Stimulated activated CD8-positive, alpha-beta memory T cell treated with anti-CD3 and anti-CD28 coated beads, Interleukin-7, amount 100 ng/mL, for 4 hours (primary cell): Measurements from ENCODE around the gene BBLN.
"Not testable (repeated sequence)": the region's sequence is repeated elsewhere in the genome, so short reads cannot be mapped to it uniquely, and the experiment has no call there.

Source experiments
- DNase-seq, 2 donors: peaks; one replicate each; pipeline ENCODE4 v3.0.0-alpha.2; 2020; ENCODE audit warnings: low read depth in 2 of 2

Gene BBLN, protein sequence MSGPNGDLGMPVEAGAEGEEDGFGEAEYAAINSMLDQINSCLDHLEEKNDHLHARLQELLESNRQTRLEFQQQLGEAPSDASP

DNA sequence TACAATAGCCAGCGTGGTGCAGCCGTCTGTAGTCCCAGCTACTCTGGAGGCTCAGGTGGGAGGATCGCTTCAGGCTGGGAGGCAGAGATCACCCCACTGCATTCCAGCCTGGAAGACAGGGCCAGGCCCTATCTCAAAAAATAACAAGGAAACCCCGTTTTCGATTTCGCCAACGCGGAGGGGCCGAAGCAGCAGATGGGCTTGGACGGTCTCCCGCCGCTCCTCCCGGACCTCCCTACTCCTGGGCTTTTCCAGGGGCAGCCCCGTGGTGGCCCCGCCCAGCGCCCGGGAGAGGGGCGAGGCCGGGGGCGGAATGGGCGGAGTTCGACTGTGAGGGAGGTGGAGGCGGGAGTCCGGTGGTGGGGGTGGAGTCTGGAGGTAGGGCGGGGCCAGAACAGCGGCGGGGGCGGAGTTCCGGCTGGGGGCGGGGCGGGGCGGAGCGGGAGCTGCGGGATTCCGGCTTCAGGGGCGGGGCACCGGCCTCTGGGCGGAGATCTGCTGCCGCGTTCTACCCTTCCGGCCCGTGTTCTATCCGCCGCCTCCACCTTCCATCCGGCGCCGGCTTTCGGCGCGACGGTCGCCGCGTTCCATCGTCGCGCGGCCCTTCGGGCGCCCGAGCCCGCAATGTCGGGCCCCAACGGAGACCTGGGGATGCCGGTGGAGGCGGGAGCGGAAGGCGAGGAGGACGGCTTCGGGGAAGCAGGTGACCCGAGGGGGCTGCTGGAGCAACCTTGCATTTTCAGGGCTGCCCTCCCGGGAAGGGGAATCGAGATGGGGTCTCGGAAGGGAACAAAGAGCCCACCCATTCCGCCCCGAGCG, at the start of gene BBLN:
TSS of gene BBLN (plus strand) at position 482 of the 819 bp plus-strand sequence. CDS start at position 625, 143 bp downstream.
- DNase-seq: peak; percentile 82 to 90

DNA sequence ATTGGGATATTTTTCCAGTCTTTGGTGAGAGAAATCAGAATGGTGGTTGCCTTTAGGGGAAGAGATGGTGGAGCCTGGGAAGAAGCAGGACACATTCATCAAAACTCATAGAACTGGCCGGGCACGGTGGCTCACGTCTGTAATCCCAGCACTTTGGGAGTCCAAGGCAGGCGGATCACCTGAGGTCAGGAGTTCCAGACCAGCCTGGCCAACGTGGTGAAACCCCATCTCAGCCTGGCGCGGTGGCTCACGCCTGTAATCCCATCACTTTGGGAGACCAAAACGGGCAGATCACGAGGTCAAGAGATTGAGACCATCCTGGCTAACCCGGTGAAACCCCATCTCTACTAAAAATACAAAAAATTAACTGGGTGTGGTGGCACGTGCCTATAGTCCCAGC, 48.3 kb upstream of the BBLN start:
- DNase-seq: not testable (repeated sequence)

DNA sequence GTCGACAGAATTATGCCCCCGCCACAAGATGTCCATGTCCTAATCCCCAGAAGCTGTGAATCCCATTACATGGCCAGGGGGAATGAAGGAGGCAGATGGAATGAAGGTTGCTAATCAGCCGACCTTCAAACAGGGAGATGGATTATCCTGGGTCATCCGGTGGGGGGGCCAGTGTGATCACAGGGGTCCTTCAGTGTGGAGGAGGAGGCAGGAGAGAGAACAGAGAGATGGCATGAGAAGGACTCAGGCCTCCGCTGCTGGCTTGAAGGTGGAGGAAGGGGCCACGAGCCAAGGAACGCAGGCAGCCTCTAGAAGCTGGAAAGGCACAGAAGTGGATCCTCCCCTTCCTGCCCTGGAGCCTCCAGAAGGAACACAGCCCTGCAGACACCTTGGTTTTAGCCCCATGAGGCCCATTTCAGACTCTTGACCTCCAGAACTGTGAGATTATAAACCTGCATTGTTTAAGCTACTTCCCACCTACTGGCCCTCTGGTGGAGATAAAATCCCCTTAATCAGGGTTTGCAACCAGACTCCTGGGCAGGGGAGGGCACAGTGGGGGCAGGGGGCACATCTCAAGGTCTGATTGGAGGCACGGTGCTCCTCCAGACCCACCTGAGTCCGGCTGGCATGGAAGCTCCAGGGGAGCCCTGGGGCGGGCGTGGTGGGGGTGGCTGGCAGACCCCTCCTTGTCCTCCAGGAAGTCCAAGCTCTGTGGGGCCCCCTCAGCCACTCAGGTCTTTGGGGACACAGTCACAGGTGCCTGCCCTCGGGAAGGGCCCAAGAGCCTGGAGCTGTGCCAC, 46.3 kb upstream of the BBLN start:
- DNase-seq: no peak

DNA sequence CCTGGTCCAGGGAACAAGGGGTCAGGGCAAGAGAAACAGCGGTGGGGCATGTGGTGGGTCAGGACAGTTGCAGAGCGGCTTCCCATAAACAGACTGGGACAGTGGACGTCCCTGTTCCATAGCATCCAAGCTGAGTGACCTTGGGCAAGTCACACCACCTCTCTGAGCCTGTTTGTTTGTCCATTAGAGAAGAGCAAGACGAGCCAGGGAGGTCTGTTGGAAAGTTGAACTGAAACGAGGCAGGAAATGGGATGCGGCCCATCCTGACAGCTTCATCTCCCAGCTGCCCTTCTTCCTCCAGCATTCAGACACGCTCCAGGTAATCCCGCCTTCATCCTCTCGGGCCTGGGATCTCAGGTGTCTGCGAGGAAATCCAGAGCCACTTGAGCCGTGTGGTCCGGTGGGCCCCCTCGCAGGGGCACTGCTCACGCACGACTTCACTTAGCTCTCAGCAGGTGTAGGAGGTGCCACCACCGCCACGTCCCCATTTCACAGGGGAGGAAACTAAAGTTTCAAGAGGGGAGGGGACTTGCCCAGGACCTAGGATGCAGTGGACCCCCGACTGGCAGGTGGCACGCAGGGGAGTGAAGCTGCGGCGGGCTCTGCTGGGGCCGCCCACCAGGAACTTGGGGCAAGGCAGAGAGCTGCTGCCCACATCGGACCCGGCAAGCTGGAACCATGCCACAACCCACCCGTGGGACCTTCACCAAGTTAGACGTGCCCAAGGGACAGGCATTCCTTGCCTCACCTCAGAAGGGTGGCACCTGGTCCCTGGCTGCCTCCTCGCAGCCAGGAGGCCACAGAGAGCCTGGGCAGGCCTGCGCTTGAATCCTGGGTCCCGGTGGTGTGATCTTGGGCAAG, 45.5 kb upstream of the BBLN start:
- no peak for DNase-seq

DNA sequence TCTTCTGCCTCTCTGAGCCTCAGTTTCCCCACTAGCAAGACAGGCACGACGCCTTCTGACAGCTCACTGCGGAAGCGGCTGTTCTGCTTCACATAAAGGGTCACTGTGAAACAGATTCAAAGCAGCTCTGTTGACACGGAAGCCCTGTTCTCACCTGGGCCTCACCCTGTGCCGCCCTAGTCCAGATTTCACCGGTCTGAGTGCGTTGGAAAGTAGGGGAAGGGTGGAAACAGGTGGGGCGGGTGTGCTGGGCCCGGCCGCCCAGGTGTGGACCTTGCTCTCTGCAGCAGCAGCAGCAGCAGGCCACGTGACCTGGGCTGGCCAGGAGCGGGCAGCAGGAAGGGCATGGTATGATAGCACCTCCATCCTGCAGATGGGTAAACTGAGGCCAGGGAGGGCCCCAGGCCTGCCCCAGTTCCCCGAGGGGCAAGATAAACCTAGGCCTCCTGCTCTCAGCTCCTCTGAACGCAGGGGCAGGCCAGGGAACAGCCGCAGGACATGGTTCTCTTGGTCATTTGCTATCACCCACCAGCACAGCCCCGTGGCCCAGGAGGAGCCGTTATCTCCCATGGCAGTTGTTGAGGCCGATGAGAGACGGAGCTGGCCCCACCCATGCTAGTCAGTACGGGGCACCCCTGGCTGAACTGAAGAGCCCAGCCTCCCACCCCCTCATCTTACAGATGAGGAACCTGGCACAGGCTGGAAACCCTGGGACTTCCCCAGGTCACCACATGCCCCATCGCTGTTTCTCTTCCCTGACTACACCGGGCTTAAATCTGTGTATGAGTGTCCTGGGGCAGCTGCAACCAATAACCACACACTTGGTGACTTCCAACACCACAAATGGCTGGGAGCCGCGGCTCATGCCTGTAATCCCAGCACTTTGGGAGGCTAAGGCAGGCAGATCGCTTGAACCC, 44.6 kb upstream of the BBLN start:
- DNase-seq: no peak

DNA sequence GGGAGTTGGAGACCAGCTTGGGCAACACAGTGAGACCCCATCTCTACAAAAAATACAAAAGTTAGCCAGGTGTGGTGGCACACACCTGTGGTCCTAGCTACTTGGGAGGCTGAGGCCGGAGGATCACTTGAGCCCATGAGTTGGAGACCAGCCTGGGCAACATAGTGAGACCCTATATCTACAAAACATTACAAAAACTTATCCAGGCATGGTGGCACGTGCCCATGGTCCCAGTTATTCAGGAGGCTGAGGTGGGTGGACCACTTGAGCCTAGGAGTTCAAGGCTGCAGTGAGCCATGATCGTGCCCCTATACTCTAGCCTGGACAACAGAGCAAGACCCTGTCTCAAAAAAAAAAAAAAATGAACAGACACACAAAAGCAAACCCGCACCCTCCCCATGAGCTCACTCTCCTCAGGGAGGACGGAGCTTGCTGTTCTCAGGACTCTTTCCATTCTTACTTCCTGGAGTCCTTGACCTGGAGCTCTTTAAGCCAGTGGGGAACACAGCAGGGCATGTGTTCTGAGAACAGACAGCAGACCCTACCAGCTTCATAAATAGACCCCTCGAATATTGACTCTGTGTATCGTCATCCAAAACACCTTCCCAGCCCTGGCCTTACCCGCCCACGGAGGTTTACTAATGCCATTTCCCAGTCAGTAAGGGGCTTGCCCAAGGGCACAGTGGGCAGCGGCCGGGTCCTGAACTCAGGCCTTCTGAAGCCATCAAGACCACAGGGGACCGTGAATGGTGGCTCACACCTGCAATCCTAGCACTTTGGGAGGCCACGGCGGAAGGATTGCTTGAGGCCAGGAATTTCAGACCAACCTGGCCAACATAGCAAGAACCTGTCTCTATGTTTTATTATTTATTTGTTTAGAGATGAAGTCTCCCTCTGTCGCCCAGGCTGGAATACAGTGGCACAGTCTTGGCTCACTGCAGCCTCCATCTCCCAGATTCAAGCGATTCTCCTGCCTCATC, 43.7 kb upstream of the BBLN start:
- DNase-seq: no peak

DNA sequence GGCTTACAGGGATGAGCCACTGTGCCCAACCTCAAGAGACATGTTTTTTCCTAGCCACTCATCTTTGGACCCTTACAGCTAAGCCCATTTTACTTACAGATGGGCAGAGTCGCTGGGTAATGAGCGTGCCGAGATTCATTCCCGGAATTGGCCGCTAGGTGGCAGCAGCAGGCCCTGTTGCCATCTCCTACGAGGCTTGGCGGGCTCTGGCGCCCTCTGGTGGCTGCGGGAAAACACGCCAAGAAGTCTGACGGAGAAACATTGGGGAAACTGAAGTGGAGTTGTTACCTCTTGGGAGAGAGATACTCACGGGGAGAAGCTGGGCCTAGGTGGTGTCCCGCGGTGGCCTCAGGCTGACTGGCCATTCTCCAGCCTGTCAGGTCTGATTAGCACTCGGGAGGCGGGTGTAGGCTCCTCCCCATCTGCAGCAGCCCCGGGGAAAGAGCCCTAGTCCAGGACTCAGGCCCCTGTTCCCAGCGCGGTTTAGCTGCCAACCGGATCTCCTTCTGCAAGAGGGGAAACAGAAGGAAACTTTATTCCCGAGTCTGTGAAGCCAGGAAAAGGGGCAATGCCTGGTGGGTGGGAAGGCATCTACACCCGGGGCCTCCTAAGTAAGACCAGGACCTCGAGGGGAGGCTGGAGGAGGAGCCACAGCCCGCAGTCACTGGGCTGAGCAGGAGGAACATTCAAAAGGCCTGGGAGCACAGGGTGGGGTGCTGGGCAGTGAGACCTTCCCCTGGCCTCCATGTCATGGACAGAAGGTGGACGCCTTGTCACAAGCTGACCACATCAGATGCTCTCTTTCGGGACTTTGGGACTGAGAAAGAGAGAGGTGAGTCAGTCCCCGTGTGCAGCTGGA, 42.2 kb upstream of the BBLN start:
- DNase-seq: peak; percentile 86 to 88

DNA sequence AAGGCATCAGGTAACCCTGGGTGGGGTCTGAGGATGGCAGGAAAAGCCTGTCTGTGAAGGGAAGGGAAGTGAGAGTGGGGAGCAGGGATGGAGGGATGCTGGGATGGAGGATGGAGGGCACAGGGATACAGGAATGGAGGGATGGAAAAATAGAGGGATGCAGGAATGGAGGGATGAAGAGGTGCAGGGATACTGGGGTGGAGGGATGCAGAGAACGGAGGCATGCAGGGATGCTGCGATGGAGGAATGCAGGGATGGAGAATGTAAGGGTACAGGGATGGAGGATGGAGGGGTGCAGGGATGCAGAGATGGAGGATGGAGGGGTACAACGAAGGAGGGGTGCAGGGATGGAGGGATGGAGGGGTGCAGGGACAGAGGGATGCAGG, 41.6 kb upstream of the BBLN start:
- no peak for DNase-seq

DNA sequence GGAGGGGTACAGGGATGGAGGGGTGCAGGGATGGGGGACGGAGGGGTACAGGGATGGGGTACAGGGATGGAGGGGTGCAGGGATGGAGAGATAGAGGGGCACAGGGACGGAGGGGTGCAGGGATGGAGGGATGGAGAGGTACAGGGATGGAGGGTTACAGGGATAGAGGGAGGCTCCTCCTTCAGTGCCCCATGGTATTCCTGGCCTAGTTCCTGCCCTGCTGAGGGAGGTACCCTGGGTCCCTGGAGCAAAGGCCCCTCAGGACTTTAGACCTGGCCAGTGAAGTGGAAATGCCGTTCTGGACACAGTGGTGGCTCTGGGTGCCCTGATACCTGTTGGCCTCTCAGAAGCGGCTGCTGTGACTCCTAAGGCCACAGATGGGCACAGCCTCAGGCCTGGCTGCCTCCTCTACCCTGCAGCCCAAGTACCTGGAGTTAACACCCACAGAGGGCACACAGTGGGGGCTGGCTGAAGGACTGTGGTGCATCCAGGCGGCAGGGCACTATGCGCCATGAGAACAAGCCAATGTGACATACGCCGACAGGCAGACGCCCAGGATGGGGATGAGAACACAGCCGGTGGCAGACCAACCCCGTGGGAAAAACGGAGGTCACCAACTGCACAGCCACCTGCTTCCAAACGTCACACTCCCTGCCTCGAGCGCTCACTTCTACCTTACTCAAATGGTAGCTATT, 40.9 kb upstream of the BBLN start:
- no peak for DNase-seq

DNA sequence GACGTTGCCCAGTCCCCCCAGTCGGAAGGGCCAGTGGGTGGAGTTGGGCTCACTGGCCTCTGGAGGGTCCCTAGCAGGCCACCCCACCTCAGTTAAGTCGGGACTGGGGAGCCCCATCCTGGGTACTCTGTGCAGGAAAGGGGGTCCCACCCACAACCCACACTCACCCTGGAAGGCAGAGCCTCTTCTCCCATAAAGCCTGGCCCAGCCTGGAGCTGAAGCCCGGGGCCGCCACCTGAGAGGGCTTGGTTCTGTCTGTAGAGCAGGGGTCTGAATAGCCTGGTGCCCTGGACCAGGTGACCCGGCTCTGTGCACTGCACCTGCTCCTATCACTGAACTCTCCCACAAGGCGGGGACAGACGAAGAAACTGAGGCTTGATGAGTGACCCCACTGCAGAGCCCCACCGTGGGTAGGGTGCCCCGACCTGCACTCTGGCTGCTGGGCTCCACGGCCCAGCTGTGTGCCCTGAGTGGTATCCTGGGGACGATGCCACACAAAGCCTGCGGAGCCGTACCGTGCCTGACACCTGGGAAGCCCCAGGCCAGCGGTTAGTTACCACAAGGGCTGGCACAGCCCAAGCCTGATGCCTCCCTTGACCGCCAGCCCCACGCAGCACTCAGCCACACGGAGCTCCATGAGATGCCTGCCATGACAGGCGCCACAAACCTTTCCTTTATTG, 39.9 kb upstream of the BBLN start:
- DNase-seq: no peak

DNA sequence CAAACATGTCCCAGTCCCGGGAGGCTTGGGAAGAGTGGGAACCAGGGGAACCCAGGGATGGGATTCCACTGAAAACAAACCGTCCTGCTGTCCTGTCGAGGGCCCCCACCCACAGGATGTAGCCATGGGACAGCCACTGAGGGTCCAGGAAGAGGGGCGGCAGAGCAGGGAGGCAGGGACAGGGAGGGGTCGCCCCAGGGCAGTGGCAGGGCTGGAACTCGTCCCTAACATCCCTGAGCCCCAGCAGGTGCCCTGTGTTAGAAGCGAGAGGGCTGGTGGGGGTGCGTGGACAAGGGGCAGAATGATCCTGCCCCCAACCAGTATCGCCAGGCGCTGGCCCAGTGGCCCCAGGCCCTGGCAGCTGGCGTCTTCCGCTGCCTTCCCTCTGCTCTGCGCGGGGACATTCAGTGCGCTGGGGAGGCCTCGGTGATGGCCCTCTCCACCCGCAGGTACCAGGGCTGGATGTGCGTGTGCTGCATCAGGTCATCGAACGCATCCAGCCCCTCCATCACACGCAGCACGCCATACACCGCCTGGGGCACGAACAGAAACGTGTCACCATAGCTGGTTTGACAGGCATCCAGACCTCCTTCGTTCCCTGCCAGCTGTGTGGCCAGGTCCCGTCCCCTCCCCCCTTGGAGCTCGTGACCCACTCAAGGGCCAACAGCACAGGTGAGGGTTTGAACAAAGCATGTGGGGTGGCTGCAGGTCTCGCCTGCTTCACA, 39.2 kb upstream of the BBLN start:
- DNase-seq: no peak

DNA sequence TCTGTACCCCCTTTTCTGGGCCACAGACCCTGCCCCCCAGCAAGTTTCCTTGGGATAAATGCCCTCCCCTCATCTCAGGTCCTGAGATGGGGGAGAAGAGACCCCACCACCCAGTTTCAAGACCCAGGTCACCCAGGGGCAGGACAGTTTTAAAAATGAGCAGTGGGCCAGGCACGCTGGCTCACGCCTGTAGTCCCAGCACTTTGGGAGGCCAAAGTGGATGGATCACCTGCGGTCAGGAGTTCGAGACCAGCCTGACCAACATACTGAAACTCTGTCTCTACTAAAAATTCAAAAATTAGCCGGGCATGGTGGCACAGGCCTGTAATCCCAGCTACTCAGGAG, 38.6 kb upstream of the BBLN start:
- DNase-seq: no peak

DNA sequence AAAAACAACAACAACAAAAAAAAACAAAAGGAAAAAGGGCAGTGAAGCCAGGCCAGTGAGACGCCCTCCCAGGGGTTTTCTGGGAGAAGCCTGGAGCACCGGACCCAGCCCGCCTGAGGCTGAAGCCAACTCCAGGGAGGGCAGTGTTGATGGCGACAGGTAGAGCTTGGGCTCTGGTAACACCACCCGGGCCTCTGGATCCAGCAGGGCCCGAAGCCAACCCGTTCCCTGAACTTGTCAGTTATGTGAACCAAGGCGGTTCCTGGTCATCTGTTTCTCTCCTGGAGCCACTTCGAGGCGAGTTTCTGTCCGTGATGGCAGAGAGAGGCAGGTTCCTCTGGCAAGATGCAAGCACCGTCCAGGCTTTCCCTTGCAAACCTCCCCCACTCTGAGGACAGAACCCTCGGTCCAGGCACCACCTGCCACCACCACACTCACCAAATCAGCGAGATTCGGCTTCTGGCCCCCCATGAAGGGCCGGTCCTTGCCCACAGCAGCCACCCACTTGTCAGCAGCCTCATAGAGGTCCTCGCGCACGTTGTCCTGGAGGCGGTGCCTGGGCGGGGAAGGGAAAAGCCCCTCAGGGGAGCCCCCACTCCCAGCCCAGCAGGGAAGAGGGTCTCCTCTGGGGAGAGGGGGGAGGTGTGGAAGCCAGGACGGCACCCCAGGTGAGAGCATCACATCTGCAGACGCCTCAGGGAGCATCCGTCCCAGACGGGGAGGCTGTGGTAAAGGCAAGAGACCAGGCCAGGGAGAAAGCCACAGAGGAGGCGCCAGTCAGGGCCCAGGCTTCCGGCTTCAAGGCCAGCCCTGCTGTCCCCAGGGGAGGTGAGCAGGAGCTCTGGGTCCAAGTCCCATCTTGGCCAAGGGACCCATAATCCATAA, 37.9 kb upstream of the BBLN start:
- no peak for DNase-seq

DNA sequence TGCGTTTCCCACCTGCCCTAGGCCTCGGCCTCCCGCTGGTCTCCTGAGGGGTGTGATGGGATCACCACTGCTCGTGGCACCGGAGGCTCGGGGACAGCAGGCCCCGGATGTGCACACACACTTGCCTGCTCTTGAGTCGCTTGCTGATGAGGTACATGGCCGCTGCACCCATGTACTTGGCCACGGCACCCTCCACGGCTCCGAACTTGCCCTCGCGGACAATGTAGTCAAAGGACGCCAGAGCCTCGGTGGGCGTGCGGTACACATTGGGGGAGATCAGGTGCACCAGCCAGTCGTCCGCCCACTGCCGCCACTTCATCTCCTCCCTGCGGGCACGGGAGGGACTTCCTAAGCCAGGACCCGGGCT, 37.3 kb upstream of the BBLN start:
- no peak for DNase-seq

DNA sequence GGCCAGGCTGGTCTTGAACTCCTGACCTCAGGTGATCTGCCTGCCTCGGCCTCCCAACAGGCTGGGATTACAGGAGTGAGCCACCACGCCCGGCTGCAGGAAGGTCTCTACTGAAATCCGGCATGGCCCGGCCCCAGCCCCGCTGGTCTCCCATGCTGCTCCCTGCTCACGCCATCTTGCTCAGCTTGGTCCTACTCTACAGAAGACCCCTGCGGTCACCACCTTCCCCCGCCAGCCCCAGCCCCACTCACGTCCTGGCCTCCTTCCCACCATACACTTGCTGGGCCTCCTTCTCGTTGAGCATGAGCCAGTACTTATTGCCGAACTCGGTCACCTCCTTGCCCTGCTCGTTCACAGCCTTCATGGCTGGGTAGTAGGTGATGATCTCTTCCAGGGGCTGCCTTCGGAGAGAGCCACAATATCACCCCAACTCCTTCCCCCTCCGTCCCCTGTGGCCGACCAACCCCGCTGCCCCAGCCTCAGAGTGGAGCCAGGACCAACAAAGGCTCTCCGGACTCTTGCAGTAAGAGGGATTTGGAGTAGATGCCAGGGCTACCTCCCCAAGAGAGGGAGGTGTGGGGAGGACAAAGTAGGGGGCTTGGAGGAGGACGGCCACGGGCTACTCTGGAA, 36.5 kb upstream of the BBLN start:
- no peak for DNase-seq

DNA sequence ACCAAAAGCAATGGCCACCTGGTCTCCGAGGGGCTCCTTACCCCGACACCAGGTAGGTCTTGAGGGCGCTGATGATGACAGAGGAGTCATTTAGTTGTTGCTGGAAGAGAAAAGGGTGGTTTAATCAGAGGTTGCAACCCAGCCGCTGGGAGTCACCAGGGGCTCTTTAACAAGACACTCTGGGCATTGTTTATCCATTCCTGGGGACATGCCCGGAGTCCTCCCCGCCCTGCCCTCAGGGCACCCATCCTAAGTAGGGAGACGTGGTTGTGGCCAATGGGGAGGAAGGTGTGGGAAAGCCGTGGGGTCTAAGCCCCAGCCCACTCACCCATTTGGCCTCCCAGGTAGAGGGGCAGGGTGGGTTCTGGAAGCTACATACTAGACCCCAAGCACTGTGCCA, 35.6 kb upstream of the BBLN start:
- no peak for DNase-seq
